Renal cortical epithelial cell (primary cell): Measurements from ENCODE around the gene KLHDC4. TPM values are rescaled to one million over a fixed set of nuclear protein-coding genes. Genes with fewer than 3 reads are reported as not detected.
A peak's percentile ranks its signal among the peaks of the same experiment; 100 is the strongest.
"Not testable (repeated sequence)": the region's sequence is repeated elsewhere in the genome, so short reads cannot be mapped to it uniquely, and the experiment has no call there.

Source experiments
- DNase-seq: peaks from one replicate; pipeline ENCODE4 v3.0.0-alpha.2; 2011; ENCODE audit warnings: low read depth
- total RNA-seq: library from RNA; depleted of rRNA; stranded (reverse); fragments of >200 nt; gene quantifications from 2 replicates; pipeline ENCODE4 v1.2.3, GENCODE V29; 2014

KLHDC4 gene
- total RNA-seq, 1 donor from 2014 or later: 29.2 TPM

DNA sequence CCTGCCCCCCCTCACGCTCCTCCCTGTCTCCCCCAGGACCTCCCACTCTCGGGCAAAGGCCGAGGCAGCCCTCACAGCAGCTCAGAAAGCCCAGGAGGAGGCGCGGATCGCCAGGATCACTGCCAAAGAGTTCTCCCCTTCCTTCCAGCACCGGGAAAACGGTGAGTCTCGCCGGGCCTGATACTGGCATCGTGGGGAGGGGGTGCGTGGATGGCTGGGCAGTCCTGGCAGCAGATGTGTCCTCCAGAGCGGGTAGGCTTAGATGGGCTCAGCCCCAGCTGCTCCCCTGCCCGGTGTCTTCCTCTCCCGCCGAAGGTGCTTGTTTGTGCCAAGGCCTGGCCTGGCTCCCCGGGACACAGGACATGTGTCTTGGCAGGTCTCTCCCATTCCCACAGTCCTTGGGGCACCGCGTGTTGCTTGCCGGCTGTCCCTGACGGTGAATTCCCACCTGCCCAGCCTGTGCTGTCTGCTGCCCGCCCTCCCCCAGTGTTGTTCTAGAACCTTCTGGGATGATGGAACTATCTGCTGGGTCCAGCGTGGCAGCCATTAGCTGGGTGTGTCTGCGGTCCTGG, 81.6 kb downstream of the KLHDC4 start:
- no peak for DNase-seq

- DNase-seq: no peak
Observed at GRCh38 chr16:87682852-87683399, 82.9 kb downstream of the KLHDC4 start.

- DNase-seq: no peak
Observed at GRCh38 chr16:87681981-87682570, 83.7 kb downstream of the KLHDC4 start.

DNA sequence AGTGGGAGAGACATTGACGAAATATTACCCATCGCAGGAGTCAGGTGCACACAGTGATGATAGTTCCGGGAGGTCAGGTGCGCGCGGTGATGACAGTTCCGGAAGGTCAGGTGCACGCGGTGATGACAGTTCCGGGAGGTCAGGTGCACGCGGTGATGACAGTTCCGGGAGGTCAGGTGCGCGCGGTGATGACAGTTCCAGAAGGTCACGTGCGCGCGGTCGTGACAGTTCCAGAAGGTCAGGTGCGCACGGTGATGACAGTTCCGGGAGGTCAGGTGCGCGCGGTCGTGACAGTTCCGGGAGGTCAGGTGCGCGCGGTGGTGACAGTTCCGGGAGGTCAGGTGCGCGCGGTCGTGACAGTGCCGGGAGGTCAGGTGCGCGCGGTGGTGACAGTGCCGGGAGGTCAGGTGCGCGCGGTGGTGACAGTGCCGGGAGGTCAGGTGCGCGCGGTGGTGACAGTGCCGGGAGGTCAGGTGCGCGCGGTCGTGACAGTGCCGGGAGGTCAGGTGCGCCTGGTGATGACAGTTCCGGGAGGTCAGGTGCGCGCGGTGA, 84.7 kb downstream of the KLHDC4 start:
- not testable (repeated sequence) for DNase-seq

DNA sequence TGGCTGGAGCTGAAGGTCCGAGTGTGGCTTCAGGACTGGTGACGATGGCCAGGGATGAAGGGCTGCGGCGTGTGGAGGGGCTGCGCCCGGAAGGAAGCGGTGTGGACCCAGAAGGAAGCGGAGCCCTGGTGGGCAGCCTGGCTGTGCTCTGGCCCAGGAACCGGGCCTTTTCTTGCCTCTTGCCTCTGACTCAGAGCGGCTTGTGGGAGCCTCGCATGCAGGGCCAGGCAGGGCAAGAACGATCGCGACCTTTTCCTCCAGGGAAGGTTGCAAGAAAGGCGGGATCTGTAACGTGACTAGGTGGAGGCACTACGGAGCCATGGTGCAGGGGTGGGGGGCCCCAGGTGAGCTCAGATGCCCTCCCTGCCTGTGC, 85.5 kb downstream of the KLHDC4 start:
- no peak for DNase-seq

DNA sequence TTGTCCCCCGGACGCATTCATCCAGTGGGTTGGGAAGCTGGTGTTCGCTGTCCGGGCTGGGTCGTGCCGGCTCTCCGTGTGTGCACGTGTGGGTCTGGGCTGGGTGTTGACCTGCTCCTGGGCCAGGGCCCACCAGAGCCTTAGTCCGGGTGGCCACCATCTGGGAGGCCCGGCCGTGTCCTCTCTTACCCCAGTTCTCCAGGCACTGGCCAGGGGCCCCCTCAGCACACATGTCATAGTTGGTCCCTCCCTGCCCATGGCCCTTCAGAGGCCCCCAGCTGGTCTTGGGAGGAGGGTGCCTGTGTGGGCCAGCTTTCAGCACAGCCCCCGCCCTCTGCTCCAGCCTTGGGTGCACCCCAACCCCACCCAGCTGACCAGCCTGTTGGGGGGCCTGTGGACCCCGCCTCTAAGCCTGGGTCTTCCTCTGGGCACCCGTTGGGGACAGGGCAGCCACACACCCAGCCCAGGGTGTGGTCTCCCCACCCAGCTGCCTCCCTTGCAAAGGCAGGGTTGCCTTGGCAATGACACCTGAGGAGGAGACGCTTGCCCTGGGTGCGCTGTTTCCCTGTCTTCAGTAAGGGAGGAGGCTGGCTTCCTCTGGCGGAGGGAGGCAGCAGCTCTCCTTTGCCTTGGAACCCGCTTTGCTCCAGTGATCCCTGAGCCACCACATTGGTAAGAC, 86.1 kb downstream of the KLHDC4 start:
- no peak for DNase-seq

DNA sequence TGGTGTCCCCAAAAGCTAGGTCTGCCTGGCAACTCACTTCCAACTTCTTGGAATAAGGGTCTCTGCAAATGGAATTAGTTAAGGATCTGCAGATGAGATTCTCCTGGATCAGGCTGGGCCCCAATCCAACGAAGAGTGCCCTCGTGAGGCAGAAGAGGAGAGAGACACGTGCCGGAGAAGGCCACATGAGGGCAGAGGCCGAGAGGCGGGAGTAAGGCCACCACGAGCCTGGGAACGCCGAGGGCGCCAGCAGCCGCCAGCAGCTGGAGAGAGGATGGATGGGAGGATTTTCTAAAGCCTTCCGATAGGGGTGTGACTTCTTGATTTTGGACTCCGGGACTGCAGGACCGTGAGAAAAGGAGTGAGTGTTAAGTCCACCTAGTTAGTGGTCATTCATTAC, 87.2 kb downstream of the KLHDC4 start:
- DNase-seq: no peak

- no peak for DNase-seq
Observed at GRCh38 chr16:87677830-87678229, 88.0 kb downstream of the KLHDC4 start.

- DNase-seq: no peak
Observed at GRCh38 chr16:87675111-87675719, 90.6 kb downstream of the KLHDC4 start.

DNA sequence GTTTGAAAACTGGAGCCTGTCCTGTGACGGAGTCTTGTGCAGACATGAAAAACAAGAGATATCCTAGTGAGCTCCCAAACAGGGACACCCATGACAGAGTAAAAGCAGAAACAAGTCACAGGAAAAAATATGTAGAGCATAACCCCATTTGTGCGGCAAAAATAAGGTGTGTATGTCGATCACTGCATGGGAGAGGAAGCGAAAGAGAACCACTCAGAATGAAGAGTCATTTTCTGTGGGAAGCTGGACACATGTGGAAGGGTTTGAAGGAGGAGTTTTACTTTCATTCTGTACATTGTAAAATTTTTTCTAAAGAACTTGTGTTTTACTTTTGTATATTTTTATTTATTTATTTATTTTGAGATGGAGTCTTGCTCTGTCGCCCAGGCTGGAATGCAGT, 91.4 kb downstream of the KLHDC4 start:
- no peak for DNase-seq

DNA sequence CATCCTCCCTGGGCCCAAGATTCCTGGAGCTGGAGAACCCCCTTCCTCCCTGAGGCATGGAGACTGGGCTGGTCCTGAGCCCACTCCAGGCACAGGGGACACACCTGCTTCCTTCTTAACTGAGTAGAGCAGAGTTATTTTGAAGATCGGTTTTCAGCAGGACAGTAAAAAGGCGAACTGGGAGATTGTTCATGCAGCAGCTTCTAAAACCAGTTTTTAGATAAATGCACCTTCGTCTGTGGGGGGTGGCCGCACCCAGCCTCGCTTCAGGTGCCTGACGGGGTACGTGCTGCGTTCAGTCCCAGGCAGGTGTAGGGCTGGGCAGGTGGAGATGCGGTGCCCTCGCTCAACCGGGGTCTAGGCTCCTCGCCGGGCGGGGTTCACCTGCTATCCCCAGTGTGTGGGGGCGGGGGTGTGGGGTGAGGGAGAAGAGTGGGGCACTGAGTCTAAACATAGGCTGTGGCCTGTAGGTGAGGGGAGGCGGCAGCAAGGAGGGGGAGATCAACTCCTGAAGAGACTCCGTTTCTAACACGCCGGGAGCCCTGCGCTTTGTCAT, 94.0 kb downstream of the KLHDC4 start:
- no peak for DNase-seq

DNA sequence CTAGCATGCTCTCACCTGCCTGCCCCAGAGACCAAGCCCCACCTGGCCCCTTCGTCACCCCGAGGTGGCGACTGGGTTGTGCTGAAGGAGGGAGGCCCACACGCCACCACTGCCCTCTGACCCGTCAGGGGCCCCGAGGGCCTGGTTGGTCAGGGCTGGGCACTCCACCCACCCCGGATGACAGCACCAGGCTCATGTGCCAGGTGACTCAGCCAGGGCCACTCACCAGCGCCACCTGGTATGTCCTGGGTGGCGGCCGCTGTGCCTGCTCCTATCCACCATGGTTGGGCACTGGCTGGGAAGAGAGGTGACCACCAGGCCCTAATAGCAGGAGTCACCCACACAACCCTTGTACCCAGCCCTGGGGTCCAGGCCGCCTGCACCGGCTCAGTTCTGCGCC, 94.6 kb downstream of the KLHDC4 start:
- no peak for DNase-seq

DNA sequence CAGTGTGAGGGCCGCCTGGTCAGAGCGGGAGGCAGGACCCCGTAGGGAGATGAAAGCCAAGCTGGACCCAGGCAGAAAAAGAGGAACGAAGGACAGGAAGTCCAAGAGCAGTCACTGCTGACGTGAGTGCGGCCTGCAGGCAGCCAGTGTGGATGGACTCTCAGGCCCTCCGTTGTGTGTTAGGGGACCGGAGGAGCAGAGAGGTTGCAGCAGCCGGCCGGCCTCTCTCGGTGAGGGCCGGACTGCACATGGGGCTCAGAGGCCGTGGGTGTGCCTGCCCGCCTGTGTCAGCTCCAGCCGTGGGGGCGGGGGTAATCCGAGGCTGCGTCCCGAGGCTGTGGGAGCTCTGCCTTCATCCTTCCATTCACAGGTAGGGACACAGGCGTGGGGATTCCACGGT, 96.1 kb downstream of the KLHDC4 start:
- DNase-seq: no peak

- DNase-seq: no peak
Observed at GRCh38 chr16:87667946-87668345, 97.8 kb downstream of the KLHDC4 start.

- DNase-seq: no peak
Observed at GRCh38 chr16:87667443-87667842, 98.3 kb downstream of the KLHDC4 start.

GRCh38 chr16:87666919-87667318, 98.9 kb downstream of the KLHDC4 start:
- no peak for DNase-seq

- no peak for DNase-seq
Observed at GRCh38 chr16:87665193-87665592, 100.6 kb downstream of the KLHDC4 start.

GRCh38 chr16:87664792-87665191, 101.0 kb downstream of the KLHDC4 start:
- DNase-seq: no peak

GRCh38 chr16:87662254-87663204, 103.3 kb downstream of the KLHDC4 start:
- DNase-seq: no peak

- peak; percentile 18 for DNase-seq
Observed at GRCh38 chr16:87661561-87661960, 104.2 kb downstream of the KLHDC4 start.
